Activated naive CD8-positive, alpha-beta T cell treated with anti-CD3 and anti-CD28 coated beads for 36 hours (primary cell): ENCODE data around the gene COL18A1. TPM values are rescaled to one million over a fixed set of nuclear protein-coding genes. Genes with fewer than 3 reads are reported as not detected.
"Not testable (repeated sequence)": the region's sequence is repeated elsewhere in the genome, so short reads cannot be mapped to it uniquely, and the experiment has no call there.

Experiments
- DNase-seq: peaks from one replicate; pipeline ENCODE4 v3.0.0; 2021
- H3K27ac Mint-ChIP-seq: one replicate; pipeline ENCODE4 v1.8.0; 2022; ENCODE audit warnings: mild to moderate bottlenecking, moderate library complexity, mixed read lengths
- H3K27me3 Mint-ChIP-seq: one replicate; pipeline ENCODE4 v1.8.0; 2022; ENCODE audit warnings: mild to moderate bottlenecking, mixed read lengths
- H3K36me3 Mint-ChIP-seq: one replicate; pipeline ENCODE4 v1.8.0; 2021; ENCODE audit warnings: mild to moderate bottlenecking, mixed read lengths
- H3K4me1 Mint-ChIP-seq: one replicate; pipeline ENCODE4 v1.8.0; 2021; ENCODE audit warnings: mixed read lengths
- H3K4me3 Mint-ChIP-seq: one replicate; pipeline ENCODE4 v1.8.0; 2022; ENCODE audit warnings: mild to moderate bottlenecking, moderate library complexity, mixed read lengths
- H3K9me3 Mint-ChIP-seq: one replicate; pipeline ENCODE4 v1.8.0; 2022; ENCODE audit warnings: mixed read lengths
- total RNA-seq, 2 experiments: library from RNA; stranded (reverse); gene quantifications; one replicate each; pipeline ENCODE4 v1.2.3, GENCODE V29; 2021

COL18A1 gene
- total RNA-seq, 2 experiments from 2014 or later = 3.5 to 4.0 TPM

DNA sequence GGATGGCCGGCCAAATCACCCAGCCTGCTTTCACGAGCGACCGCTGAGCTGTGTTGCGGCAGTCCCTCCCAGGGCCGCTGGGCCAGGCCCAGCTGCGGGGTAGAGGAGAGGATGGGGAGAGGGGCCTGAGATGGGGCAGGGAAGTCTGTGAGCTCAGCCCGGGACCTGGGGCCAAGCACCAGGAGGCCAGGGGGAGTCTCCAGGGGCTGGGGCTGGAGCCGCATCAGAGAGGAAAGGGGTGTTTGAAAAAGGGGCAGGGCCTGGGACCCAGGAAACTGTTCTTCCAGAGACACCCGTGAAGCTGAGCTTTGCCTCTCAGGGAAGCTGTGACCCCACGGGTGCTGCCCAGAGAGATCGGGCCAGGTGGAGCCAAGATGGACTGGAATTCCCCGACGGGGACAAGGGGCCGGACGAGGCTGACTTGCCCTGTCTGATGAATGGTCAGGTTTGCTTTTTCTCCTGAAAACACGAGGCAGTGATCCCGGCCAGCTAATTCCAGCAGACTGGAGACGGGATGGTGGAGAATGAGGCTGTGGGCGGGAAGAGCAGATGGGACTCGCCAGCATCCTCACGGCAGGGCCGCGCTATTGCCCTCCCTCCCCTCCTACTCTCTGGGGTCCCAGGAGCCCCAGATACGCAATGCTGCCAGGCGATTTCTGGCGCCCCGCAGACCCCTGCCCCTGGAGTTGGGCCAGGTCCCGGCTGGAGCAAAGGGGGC, 40.3 kb upstream of the COL18A1 start:
- Mint-ChIP-seq H3K4me1 (peaks cover 10% of the 10 kb centered on the region), H3K27ac (peak overlapping the region; percentile 57), H3K4me3 (no peak overlapping the region)

DNA sequence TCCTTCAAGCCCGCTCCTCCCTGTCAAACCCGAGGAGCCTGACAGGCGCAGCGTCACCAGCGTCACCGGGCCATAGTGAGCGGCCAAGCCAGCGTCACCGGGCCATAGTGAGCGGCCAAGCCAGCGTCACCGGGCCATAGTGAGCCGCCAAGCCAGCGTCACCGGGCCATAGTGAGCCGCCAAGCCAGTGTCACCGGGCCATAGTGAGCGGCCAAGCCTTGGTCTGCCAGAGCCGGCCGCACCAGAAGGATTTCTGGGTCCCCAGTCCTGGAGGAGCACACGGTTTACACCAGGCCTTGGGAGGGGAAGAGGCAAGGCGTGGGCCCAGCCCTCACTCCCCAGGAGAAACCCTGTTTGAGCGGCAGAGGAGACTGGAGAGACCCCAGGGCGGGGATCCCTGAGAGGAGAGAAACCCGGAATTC, 39.8 kb upstream of the COL18A1 start:
- Mint-ChIP-seq H3K9me3 (no peaks in the 10 kb centered on the region), H3K4me1 (peaks cover 12% of the 10 kb centered on the region), H3K4me3 (no peak overlapping the region), H3K36me3 (no peaks in the 10 kb centered on the region), H3K27ac (no peak overlapping the region), H3K27me3 (peaks cover 6% of the 10 kb centered on the region)
- DNase-seq = no peak

More for the DNA sequence above, 40.3 kb upstream of the COL18A1 start:
- Mint-ChIP-seq H3K36me3 (no peaks in the 10 kb centered on the region), H3K27me3 (peaks cover 6% of the 10 kb centered on the region), H3K9me3 (no peaks in the 10 kb centered on the region)
- no peak for DNase-seq

DNA sequence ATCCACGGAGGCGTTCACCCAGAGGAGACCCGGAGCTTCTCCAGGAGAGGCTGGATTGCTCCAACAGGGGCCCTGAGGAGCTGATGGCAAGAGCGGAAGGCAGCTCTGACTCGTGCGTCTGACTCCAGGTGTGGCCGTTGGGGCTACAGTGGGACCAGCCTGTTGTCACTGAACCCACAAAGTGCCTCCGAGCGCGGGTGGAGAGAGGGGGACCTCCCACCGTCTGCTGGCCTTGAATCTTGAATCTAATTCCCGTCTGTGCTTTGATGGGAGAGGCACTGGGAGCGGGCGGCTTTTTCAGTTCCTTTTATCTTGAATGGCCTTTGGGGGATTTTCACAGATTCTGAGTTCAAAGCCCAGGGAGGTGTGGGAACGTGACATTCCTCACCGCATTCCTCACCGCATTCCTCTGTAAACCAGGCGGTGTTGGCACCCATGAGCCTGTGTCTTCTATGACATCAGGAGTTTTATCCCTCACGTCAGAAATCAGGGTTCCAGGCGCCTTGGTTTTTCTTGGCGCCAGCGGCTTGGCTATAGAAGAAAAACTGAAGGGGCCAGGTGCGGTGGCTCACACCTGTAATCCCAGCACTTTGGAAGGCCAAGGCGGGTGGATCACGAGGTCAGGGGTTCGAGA, 39.2 kb upstream of the COL18A1 start:
- H3K9me3 Mint-ChIP-seq = no peaks in the 10 kb centered on the region
- peaks cover 6% of the 10 kb centered on the region for H3K27me3 Mint-ChIP-seq
- no peaks in the 10 kb centered on the region for H3K36me3 Mint-ChIP-seq
- H3K4me3 Mint-ChIP-seq = no peak overlapping the region
- H3K27ac Mint-ChIP-seq = no peak overlapping the region
- DNase-seq = no peak
- peaks cover 12% of the 10 kb centered on the region for H3K4me1 Mint-ChIP-seq

DNA sequence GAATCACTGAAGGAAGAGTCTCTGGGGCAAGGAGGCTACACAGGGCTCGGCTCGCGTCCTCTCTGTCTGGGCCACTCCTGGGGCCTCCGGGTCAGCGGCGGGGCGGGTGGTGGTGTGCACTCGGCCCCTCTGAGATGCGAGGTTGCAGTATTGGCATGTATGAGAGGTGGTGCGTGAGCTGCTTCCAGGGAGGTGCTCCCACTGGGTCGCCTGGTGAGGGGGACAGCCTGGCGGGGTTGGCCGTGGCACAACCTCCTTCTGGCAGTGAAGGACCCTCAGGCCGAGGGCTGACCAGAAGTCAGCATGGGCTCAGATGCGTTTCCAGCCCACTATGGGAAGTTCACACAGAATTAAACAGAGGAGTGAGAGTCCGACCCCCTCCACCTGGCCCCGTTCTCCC, 38.5 kb upstream of the COL18A1 start:
- no peak for DNase-seq
- H3K4me1 Mint-ChIP-seq = peaks cover 12% of the 10 kb centered on the region

DNA sequence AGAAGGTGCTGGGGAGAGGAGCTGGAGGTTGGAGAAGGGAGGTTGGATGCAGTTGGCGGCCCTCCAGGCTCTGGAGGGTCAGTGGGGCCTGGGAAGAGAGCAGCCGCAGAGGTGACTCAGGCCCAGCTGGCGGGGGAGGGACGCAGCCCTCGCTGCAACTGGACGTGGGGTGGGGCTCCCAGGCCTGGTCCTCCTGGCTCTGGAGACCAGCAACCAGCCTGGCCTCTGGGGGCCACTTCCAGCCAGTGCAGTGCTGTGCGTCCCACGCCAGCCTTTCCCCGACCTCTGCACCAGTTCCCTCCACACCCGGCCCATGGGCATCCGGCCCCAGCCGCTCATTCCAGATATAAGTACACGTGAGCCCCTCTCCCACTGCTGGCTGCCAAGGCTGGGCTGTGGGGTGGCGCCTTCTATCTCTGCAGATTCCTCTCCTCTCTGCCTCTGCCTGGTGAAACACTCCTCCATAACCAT, 38.0 kb upstream of the COL18A1 start:
- H3K27ac Mint-ChIP-seq = no peak overlapping the region
- no peak for DNase-seq
- no peaks in the 10 kb centered on the region for H3K36me3 Mint-ChIP-seq
- H3K9me3 Mint-ChIP-seq = no peaks in the 10 kb centered on the region
- H3K27me3 Mint-ChIP-seq = peaks cover 6% of the 10 kb centered on the region
- peaks cover 12% of the 10 kb centered on the region for H3K4me1 Mint-ChIP-seq
- no peak overlapping the region for H3K4me3 Mint-ChIP-seq

More for the DNA sequence above, 38.5 kb upstream of the COL18A1 start:
- H3K4me3 Mint-ChIP-seq = no peak overlapping the region
- H3K36me3 Mint-ChIP-seq = no peaks in the 10 kb centered on the region
- peaks cover 6% of the 10 kb centered on the region for H3K27me3 Mint-ChIP-seq
- no peak overlapping the region for H3K27ac Mint-ChIP-seq
- H3K9me3 Mint-ChIP-seq = no peaks in the 10 kb centered on the region

DNA sequence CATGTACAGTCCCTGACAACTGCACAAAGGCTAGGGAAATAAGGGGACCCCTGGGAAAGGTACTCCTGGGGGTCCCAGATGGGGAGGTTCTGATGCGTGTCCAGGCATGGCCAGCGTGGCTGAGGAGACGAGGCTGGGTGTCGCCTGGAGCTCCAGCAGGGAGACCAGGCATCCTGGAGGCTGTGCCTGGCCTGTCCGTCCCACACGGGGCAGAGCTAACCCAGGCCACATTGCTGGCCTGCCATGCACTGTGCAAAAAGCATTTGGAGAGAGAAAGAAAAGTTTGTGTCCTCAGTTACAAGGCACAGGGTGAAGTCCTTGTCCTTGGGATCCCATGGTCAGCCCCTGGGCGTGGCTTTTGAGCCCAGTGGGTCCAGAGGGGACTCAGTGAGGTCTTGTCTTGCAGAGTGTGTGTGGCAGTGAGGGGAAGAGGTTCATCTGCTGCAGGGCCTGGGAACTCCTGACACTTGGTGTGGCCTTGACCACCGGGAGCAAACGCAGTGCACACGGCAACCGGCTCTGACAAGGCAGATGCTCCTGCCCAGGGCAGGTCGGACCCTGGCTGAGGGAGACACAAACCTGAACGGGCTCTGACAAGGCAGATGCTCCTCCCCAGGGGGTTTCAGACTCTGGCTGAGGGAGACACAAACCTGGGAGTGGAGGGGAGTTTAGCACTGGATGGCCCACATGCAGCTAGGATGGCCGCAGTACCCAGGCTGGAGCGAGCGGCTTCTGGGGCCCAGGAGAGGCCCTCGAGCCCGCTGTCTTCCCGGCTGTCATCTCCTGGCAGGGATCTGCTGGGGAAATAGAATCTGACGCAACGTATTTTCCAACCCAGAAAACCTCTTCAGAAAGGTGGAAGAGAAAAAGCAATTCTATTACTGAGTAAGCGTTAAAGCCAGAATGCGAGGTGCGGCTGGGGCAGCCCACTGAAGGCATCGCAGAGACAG, 37.3 kb upstream of the COL18A1 start:
- peaks cover 12% of the 10 kb centered on the region for H3K4me1 Mint-ChIP-seq
- no peaks in the 10 kb centered on the region for H3K9me3 Mint-ChIP-seq
- no peak overlapping the region for H3K27ac Mint-ChIP-seq
- H3K27me3 Mint-ChIP-seq = peaks cover 6% of the 10 kb centered on the region
- DNase-seq = no peak
- no peak overlapping the region for H3K4me3 Mint-ChIP-seq
- no peaks in the 10 kb centered on the region for H3K36me3 Mint-ChIP-seq

DNA sequence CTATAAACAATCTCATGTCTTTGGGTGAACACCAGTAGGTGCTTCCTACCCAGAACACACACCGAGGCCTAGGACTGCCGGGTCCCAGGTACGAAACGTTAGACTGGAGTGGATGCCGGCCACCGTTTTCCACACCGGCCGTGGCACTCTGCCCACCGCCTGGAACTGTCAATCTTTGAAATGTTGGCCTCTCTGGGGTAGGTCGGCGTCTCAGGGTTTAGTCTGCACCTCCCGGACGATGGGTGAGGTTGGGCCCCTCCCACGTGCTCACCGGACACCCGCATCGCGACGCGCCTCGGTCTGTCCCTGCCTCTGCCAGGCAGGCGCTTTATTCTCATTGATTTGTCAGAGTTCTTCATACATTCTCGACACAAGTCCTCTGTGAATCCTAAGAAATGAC, 35.9 kb upstream of the COL18A1 start:
- not testable (repeated sequence) for H3K36me3 Mint-ChIP-seq, H3K4me1 Mint-ChIP-seq, H3K27ac Mint-ChIP-seq, DNase-seq, H3K4me3 Mint-ChIP-seq, H3K9me3 Mint-ChIP-seq, H3K27me3 Mint-ChIP-seq

DNA sequence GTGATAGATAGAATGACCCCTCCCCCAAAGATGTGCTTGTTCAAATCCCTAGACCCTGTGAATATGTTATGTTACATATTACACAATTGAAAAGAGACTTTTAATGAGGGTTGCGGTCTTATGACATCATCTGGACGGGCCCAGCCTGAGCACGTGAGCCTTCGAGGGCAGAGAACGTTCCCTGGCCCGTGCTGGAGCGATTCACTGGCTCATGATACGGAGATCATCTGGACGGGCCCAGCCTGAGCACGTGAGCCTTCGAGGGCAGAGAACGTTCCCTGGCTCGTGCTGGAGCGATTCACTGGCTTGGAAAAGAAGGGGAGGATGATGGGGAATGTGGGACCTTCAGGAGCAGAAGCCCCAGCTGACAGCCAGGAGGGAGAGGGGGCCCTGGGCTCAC, 34.4 kb upstream of the COL18A1 start:
- Mint-ChIP-seq H3K4me3 (no peak overlapping the region), H3K27ac (no peak overlapping the region), H3K27me3 (peaks cover 6% of the 10 kb centered on the region), H3K9me3 (no peaks in the 10 kb centered on the region), H3K4me1 (peaks cover 6% of the 10 kb centered on the region), H3K36me3 (no peaks in the 10 kb centered on the region)
- no peak for DNase-seq

DNA sequence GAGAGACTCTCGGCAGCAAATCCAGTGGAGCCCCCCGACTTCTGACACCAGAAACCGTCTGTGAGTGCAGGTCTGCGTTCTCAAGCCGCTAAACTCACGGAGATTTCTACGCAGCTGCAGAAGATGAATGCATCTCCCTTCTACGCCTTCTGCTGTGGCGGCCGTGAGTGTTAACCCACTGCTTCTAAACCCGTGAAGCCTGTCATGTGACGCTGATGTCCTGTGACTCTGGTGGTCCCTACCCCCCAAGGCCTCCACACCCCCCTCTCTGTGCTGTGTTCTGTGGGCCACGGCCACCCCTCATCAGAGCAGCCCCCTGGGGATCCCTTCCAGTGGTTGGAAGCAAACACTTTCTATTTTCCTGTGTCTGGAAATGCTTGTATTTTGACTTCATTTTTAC, 33.9 kb upstream of the COL18A1 start:
- no peak overlapping the region for H3K27ac Mint-ChIP-seq
- no peak overlapping the region for H3K4me3 Mint-ChIP-seq
- H3K9me3 Mint-ChIP-seq = no peaks in the 10 kb centered on the region
- no peak for DNase-seq
- H3K27me3 Mint-ChIP-seq = peaks cover 6% of the 10 kb centered on the region
- peaks cover 6% of the 10 kb centered on the region for H3K4me1 Mint-ChIP-seq
- no peaks in the 10 kb centered on the region for H3K36me3 Mint-ChIP-seq

DNA sequence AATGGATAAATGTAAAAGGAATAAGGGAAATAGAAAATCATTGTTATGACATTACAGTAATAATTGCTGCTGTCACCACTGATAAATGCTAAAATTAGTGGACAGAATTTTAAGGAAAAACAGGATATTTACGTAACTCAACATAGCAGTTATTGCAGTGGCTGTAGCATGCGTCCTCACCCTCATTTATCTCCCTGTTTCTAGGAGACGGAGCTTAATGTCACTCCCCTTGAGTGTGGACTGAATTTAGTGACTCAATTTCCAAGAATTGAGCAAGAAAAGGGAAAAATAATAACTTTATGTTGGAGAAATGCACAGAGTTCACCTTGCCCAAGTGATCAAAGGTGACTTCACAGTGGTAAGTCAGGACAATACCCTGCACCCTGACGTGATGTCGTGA, 33.3 kb upstream of the COL18A1 start:
- no peaks in the 10 kb centered on the region for H3K9me3 Mint-ChIP-seq
- no peak overlapping the region for H3K4me3 Mint-ChIP-seq
- H3K36me3 Mint-ChIP-seq = no peaks in the 10 kb centered on the region
- no peak for DNase-seq
- peaks cover 6% of the 10 kb centered on the region for H3K4me1 Mint-ChIP-seq
- no peak overlapping the region for H3K27ac Mint-ChIP-seq
- peaks cover 6% of the 10 kb centered on the region for H3K27me3 Mint-ChIP-seq

DNA sequence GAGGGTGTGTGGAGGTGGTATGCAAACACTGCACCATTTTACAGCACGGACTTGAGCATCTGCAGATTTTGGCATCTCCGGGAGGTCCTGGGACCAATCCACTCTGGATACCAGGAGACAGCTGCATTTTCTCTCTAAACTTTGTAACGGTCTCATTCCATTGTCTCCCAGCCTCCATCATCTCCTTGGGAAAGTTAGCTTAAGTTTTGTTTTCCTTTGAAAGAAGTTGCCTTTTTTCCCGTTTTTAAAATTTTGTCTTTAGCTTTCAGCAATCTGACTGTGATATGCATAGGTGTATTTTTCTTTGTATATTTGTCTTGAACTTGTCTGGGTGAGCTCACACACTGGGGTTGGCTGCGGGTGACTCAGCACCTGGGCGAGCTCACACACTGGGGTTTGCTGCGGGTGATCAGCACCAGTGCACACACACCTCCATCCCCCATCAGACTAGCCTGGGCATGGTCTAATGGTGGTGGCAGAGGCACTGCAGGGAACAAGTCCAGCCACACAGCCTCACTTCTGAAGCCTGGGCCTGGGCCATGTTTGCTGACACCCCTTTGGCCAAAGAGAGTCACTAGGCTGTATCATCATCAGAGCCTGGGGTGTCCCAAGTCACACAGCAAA, 32.1 kb upstream of the COL18A1 start:
- no peak for DNase-seq
- H3K4me3 Mint-ChIP-seq = no peak overlapping the region
- H3K4me1 Mint-ChIP-seq = peaks cover 6% of the 10 kb centered on the region
- no peak overlapping the region for H3K27ac Mint-ChIP-seq
- H3K9me3 Mint-ChIP-seq = peaks cover 5% of the 10 kb centered on the region
- no peaks in the 10 kb centered on the region for H3K36me3 Mint-ChIP-seq
- H3K27me3 Mint-ChIP-seq = peaks cover 6% of the 10 kb centered on the region

DNA sequence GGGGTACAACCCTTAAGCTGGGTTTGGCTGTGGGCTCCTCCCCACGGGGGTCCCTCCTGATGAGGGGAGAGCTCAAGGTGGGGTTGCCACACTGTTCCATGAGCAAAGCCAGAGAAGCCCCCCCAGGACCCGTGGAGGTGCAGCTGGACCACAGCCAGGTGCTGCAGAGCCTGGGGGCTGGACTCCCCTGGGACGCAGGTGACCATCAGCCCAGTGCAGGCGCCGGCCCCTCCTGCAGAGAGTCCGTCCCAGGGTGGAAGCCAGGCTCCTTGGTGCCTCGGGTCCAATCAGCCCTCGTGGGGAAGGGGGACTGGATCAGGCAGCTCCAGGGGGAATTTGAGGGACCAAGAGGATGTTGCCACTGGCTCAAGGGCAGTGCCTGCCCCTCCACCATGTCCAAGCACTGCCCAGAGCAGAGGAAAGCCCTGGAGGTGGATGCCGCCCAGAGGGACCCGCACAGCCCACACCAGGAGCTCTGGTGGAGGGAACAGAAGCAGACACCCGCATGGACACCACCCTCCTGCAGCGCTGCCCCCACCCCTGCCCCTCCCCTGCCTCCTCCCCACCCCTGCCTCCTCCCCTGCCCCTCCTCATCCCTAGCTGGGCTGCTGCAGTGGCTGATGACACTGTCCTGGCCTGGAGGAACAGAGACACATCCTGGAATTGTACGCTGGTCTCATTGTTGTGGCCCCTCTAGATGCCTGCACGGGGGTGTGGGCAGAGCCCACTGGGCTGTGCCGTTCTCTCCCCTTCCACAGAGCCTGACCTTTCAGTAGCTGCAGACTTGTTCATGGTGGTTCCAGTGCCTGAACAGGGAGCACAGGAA, 30.8 kb upstream of the COL18A1 start:
- H3K4me1 Mint-ChIP-seq = peaks cover 2% of the 10 kb centered on the region
- no peak overlapping the region for H3K27ac Mint-ChIP-seq
- DNase-seq = no peak

DNA sequence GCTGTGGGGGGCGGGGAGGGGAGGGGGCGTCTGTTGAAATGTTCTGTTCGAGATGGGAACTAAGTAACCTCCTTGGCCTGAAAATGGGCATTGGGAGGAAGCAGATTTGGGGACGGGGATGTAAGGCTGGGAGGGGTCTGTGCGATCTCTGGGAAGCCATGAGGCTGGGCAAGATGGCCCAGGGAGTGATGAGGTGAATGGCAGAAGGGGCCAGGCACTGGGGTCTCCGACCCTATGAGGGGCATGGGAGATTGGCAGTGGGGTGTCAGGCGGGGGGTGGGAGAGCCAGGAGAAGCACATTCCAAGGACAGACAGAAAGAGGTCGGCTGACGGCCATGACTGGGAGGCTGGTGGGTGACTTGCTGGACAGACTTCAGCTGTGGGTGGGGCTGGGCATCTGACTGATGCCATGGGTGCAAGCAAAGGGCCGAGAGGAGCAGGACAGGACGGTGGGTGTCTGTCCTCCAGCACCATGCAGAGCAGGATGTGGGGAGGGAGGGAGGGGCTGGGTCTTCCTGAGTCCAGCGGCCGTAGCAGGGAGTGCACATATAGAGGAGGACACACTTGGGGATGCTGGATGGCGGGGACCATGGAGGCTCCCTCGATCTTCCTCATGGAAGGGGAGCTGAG, 30.0 kb upstream of the COL18A1 start:
- peaks cover 2% of the 10 kb centered on the region for H3K4me1 Mint-ChIP-seq
- H3K4me3 Mint-ChIP-seq = no peak overlapping the region
- no peak for DNase-seq

More for the DNA sequence above, 30.8 kb upstream of the COL18A1 start:
- H3K36me3 Mint-ChIP-seq = no peaks in the 10 kb centered on the region
- H3K4me3 Mint-ChIP-seq = no peak overlapping the region
- peaks cover 5% of the 10 kb centered on the region for H3K9me3 Mint-ChIP-seq
- peaks cover 11% of the 10 kb centered on the region for H3K27me3 Mint-ChIP-seq

More for the DNA sequence above, 30.0 kb upstream of the COL18A1 start:
- Mint-ChIP-seq H3K27ac (no peak overlapping the region), H3K27me3 (peaks cover 18% of the 10 kb centered on the region), H3K9me3 (peaks cover 5% of the 10 kb centered on the region), H3K36me3 (no peaks in the 10 kb centered on the region)
